ENCODE results near the gene NDFIP2. TPM values are rescaled to one million over a fixed set of nuclear protein-coding genes. Genes with fewer than 3 reads are reported as not detected.

NDFIP2 gene
- total RNA-seq, 4 donors from 2014 or later, result 9.0 to 12.8 (median 10.2) TPM

- intact Hi-C loops (cut with DNase I), result no loop called here
- Histone ChIP-seq H3K27ac (replicated peaks in 1 of 4) (no peak overlapping the region), H3K36me3 (no peaks in the 10 kb centered on the region), H3K4me1 (no peaks in the 10 kb centered on the region), H3K4me3 (no peak overlapping the region), H3K9me3 (no peaks in the 10 kb centered on the region), H3K27me3 (peaks cover 0 to 8% (median 0%) of the 10 kb centered on the region in 4 donors)
- DNase-seq (ENCODE audit: extremely low spot score), result no peak
- 73% methylated on average over 1 of the region's 1 CpG for WGBS
- TF ChIP-seq, protein P1, sequence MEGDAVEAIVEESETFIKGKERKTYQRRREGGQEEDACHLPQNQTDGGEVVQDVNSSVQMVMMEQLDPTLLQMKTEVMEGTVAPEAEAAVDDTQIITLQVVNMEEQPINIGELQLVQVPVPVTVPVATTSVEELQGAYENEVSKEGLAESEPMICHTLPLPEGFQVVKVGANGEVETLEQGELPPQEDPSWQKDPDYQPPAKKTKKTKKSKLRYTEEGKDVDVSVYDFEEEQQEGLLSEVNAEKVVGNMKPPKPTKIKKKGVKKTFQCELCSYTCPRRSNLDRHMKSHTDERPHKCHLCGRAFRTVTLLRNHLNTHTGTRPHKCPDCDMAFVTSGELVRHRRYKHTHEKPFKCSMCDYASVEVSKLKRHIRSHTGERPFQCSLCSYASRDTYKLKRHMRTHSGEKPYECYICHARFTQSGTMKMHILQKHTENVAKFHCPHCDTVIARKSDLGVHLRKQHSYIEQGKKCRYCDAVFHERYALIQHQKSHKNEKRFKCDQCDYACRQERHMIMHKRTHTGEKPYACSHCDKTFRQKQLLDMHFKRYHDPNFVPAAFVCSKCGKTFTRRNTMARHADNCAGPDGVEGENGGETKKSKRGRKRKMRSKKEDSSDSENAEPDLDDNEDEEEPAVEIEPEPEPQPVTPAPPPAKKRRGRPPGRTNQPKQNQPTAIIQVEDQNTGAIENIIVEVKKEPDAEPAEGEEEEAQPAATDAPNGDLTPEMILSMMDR (IDR thresholded peaks at IDR 0.05), result no peak
- TF ChIP-seq EP300 (IDR thresholded peaks at IDR 0.05) (no peak), POLR2AphosphoS5 (IDR thresholded peaks at IDR 0.05) (no peak), POLR2A (IDR thresholded peaks at IDR 0.05; ENCODE audit: low read depth) (no peak)
These were observed 23.6 kb upstream of the NDFIP2 start for GRCh38 chr13:79457390-79457789.

DNA sequence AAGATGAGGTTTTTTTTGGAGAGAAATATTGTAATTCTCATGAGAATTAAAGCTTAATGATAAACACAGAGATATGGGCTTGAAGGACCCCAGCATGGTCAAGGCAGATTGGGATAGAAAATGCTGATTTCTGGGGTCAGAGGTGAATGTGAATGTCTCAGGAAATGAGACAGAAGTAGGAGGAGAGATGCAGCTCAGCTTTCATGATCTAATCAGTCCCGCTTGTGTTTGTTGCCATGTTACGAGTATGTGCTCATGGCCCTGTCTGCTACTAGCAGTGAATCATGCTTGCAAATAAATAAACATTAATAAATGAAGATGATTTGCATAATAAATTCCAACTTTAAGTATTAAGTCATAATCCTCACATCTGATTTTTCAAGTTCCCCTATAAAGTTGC lies 23.0 kb upstream of the NDFIP2 start:
- Histone ChIP-seq H3K4me1 (no peaks in the 10 kb centered on the region), H3K4me3 (no peak overlapping the region), H3K27me3 (peaks cover 0 to 8% (median 0%) of the 10 kb centered on the region in 4 donors), H3K9me3 (no peaks in the 10 kb centered on the region), H3K27ac (replicated peaks in 1 of 4) (no peak overlapping the region), H3K36me3 (no peaks in the 10 kb centered on the region)
- intact Hi-C loops (cut with DNase I), result no loop called here
- TF ChIP-seq, protein P1 (IDR thresholded peaks at IDR 0.05), result no peak
- no peak for TF ChIP-seq POLR2A (IDR thresholded peaks at IDR 0.05; ENCODE audit: low read depth)
- TF ChIP-seq EP300 (IDR thresholded peaks at IDR 0.05), result no peak
- no peak for TF ChIP-seq POLR2AphosphoS5 (IDR thresholded peaks at IDR 0.05)
- 50% methylated on average over 2 of the region's 2 CpGs for WGBS
- no peak for DNase-seq (ENCODE audit: extremely low spot score)

DNA sequence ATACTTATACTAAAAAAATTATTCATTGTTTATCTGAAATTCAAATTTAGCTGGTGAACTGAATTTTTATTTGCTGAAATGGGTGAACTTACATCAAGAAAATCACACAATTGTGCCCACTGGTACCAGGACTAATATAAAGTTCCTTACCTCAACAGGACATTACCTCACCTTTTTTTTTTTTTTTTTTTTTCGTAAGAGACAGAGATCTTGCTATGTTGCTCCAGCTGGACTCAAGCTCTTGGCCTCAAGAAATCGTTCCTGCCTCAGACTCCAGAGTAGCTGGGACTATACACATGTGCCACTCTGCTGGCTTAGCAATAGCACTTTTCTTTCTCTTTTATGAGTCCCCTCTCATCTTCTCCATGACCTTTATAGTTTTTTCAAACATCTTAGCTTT lies 22.5 kb upstream of the NDFIP2 start:
- H3K36me3 ChIP-seq, result no peaks in the 10 kb centered on the region
- H3K4me1 ChIP-seq, result no peaks in the 10 kb centered on the region
- peaks cover 0 to 8% (median 0%) of the 10 kb centered on the region in 4 donors for H3K27me3 ChIP-seq
- no peak for DNase-seq (ENCODE audit: extremely low spot score)
- intact Hi-C loops (cut with DNase I), result no loop called here
- TF ChIP-seq POLR2AphosphoS5 (IDR thresholded peaks at IDR 0.05), result no peak
- TF ChIP-seq POLR2A (IDR thresholded peaks at IDR 0.05; ENCODE audit: low read depth), result no peak
- no peak for TF ChIP-seq EP300 (IDR thresholded peaks at IDR 0.05)
- TF ChIP-seq, protein P1 (IDR thresholded peaks at IDR 0.05), result no peak
- H3K9me3 ChIP-seq, result no peaks in the 10 kb centered on the region
- H3K27ac ChIP-seq (replicated peaks in 1 of 4), result no peak overlapping the region
- WGBS, result 78% methylated on average over 2 of the region's 2 CpGs
- no peak overlapping the region for H3K4me3 ChIP-seq

DNA sequence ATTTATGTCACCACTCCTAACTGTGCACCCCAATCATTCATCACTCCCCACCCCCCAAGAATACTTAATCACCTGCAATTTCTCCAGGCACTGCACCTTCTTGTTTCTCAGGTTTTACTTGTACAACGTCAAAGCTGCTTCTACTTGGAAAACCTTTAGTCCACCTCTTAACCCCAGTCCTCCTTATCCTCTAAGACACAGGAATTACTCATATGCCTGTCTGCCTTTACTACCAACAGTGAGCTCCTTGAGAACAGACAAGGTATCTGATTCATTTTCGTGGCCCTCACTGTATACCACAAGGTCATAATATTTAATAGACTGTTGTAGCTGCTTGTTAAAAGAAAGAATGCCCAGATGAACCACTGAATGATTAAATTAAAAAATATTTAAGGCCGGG lies 21.0 kb upstream of the NDFIP2 start:
- no peaks in the 10 kb centered on the region for H3K36me3 ChIP-seq
- no peak overlapping the region for H3K27ac ChIP-seq (replicated peaks in 1 of 4)
- 72% methylated on average over 3 of the region's 3 CpGs for WGBS
- TF ChIP-seq POLR2A (IDR thresholded peaks at IDR 0.05; ENCODE audit: low read depth) (no peak), POLR2AphosphoS5 (IDR thresholded peaks at IDR 0.05) (no peak), EP300 (IDR thresholded peaks at IDR 0.05) (no peak)
- TF ChIP-seq, protein P1 (IDR thresholded peaks at IDR 0.05), result no peak
- no peak overlapping the region for H3K4me3 ChIP-seq
- H3K4me1 ChIP-seq, result no peaks in the 10 kb centered on the region
- peaks cover 0 to 6% (median 0%) of the 10 kb centered on the region in 4 donors for H3K27me3 ChIP-seq
- no peaks in the 10 kb centered on the region for H3K9me3 ChIP-seq
- intact Hi-C loops (cut with DNase I), result no loop called here
- DNase-seq (ENCODE audit: extremely low spot score), result no peak

DNA sequence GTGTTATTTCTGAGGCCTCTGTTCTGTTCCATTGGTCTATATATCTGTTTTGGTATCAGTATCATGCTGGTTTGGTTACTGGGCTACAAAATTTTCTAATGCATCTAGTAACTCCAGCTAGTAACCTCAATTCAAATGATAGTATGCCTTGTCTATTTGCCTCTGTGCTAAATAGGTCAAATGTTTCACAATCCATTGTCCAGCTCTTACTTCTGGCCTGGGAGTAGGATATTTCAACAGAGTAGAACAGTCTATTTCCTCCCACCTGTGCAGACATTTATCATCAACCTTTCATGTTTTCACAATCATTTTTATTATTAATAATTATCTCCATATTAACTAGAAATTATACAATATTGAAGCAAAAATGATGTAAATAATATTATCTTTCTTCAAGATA lies 18.1 kb upstream of the NDFIP2 start:
- intact Hi-C loops (cut with DNase I), result no loop called here
- no peak for TF ChIP-seq POLR2A (IDR thresholded peaks at IDR 0.05; ENCODE audit: low read depth)
- TF ChIP-seq, protein P1 (IDR thresholded peaks at IDR 0.05), result no peak
- TF ChIP-seq POLR2AphosphoS5 (IDR thresholded peaks at IDR 0.05), result no peak
- no peak for TF ChIP-seq EP300 (IDR thresholded peaks at IDR 0.05)
- Histone ChIP-seq H3K4me3 (no peak overlapping the region), H3K27ac (replicated peaks in 1 of 4) (no peak overlapping the region), H3K4me1 (no peaks in the 10 kb centered on the region), H3K9me3 (no peaks in the 10 kb centered on the region), H3K27me3 (no peaks in the 10 kb centered on the region), H3K36me3 (no peaks in the 10 kb centered on the region)
- DNase-seq (ENCODE audit: extremely low spot score), result no peak

Measured in esophagus muscularis mucosa (tissue), 4 donors.